ENCODE results near the gene TMC5. TPM values are rescaled to one million over a fixed set of nuclear protein-coding genes. Genes with fewer than 3 reads are reported as not detected.
"Not testable (repeated sequence)": the region's sequence is repeated elsewhere in the genome, so short reads cannot be mapped to it uniquely, and the experiment has no call there.

The TMC5 gene
- total and polyA plus RNA-seq, 3 donors from 2014 or later, result 4.5 to 27.7 (median 7.1) TPM

DNA sequence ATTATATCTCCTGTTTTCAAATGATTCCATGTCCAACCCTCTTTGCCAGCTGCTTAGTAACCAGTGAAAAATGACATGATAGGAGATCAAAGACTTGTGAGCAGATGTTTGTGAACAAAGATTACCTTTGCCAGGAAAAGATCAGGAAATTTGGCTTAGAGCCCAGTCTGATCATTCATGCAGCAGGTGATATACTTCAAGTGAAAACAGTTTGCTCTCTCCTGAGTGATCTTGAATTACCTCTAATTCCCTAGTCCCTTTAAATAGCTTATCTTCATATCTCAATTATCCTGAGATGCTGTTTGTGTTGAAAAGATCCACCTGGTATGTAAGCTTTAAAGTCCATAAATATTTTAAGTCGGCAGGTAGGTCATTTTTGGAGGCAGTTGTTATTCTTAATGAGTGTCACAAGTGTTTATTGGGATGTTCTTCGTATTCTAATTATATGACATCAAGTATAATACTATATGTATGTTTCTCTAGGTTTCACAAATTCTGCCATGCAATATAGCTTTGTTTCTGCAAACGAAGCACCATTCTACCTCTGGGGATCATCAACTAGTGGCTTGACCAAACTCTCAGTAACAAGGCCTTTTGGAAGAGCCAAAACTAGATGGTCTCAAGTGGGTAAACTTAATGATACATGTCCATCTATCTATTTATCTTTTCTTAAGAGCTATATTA lies 124.6 kb downstream of the TMC5 start:
- H3K27me3 ChIP-seq, result no peaks in the 10 kb centered on the region
- H3K36me3 ChIP-seq (ENCODE audit: low read depth, missing control alignments), result no peaks in the 10 kb centered on the region
- no peak overlapping the region for H3K27ac ChIP-seq
- no peaks in the 10 kb centered on the region for H3K9me3 ChIP-seq
- no peak for TF ChIP-seq CTCF (IDR thresholded peaks at IDR 0.05)
- no peak for TF ChIP-seq POLR2A (IDR thresholded peaks at IDR 0.05)
- H3K4me3 ChIP-seq, result no peak overlapping the region
- DNase-seq, result no peak
- H3K4me1 ChIP-seq, result no peaks in the 10 kb centered on the region
- 87 to 90% methylated on average over 3 of the region's 3 CpGs for WGBS, 2 donors
- intact Hi-C loops (cut with DNase I; ENCODE audit: low total_unique reads), result no loop called here

DNA sequence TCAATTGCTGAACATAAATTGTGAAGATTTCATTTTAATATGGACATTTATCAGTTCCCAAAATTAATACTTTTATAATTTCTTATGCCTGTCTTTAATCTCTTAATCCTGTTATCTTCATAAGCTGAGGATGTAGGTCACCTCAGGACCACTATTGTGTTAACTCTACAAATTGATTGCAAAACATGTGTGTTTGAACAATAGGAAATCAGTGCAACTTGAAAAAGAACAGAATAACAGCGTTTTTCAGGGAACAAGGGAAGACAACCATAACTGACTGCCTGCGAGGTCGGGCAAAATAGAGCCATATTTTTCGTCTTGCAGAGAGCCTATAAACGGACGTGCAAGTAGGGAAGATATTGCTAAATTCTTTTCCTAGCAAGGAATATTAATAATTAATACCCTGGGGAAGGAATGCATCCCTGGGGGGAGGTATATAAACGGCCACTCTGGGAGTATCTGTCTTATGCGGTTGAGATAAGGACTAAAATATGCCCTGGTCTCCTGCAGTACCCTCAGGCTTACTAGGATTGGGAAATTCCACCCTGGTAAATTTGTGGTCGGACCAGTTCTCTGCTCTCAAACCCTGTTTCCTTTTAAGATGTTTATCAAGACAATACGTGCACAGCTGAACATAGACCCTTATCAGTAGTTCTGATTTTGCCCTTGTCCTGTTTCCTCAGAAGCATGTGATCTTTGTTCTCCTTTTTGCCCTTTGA lies 125.8 kb downstream of the TMC5 start:
- H3K4me1 ChIP-seq; H3K27me3 ChIP-seq; H3K27ac ChIP-seq; H3K36me3 ChIP-seq (ENCODE audit: low read depth, missing control alignments); DNase-seq; H3K9me3 ChIP-seq; H3K4me3 ChIP-seq; intact Hi-C loops (cut with DNase I; ENCODE audit: low total_unique reads): not testable (repeated sequence)
- WGBS, 2 donors, result 85 to 88% methylated on average over 10 of the region's 10 CpGs

GRCh38 chr16:19548144-19548543 lies 130.5 kb downstream of the TMC5 start:
- 94 to 100% methylated on average over 3 of the region's 3 CpGs for WGBS, 2 donors
- H3K4me1 ChIP-seq, result no peaks in the 10 kb centered on the region
- no peak for DNase-seq
- no peak overlapping the region for H3K4me3 ChIP-seq
- H3K27ac ChIP-seq, result no peak overlapping the region
- no peaks in the 10 kb centered on the region for H3K9me3 ChIP-seq
- intact Hi-C loops (cut with DNase I; ENCODE audit: low total_unique reads), result no loop called here
- H3K27me3 ChIP-seq, result no peaks in the 10 kb centered on the region
- no peaks in the 10 kb centered on the region for H3K36me3 ChIP-seq (ENCODE audit: low read depth, missing control alignments)
- TF ChIP-seq CTCF (IDR thresholded peaks at IDR 0.05) (no peak), POLR2A (IDR thresholded peaks at IDR 0.05) (no peak)

Other genes starting within 250 kb of the TMC5 start
- gene SYT17, start 249.6 kb upstream of the TMC5 start, total RNA-seq, result 1 to 10 TPM; 3.1 to 3.7 TPM
- gene SYT17, start 249.6 kb upstream of the TMC5 start, polyA plus RNA-seq (ENCODE audit: insufficient read depth, low read depth, low replicate concordance), result 0.75 TPM
- not detected for gene CLEC19A, start 132.2 kb upstream of the TMC5 start, total RNA-seq
- not detected for gene CLEC19A, start 132.2 kb upstream of the TMC5 start, polyA plus RNA-seq (ENCODE audit: insufficient read depth, low read depth, low replicate concordance)
- gene GDE1, start 104.2 kb downstream of the TMC5 start, total RNA-seq, result 10 to 100 TPM; 42.4 to 44.1 TPM
- gene GDE1, start 104.2 kb downstream of the TMC5 start, polyA plus RNA-seq (ENCODE audit: insufficient read depth, low read depth, low replicate concordance), result 54.6 TPM
- gene CCP110, start 106.1 kb downstream of the TMC5 start, total RNA-seq, result 10 to 100 TPM; 31.0 to 54.2 TPM
- gene CCP110, start 106.1 kb downstream of the TMC5 start, polyA plus RNA-seq (ENCODE audit: insufficient read depth, low read depth, low replicate concordance), result 55.7 TPM
- gene VPS35L, start 137.8 kb downstream of the TMC5 start, total RNA-seq, result 10 to 100 TPM; 76.1 to 88.9 TPM
- 80.5 TPM for gene VPS35L, start 137.8 kb downstream of the TMC5 start, polyA plus RNA-seq (ENCODE audit: insufficient read depth, low read depth, low replicate concordance)